AG09309 (cell line): Measurements from ENCODE around the gene HTR4.

Experiments used
- DNase-seq: peaks from one replicate; pipeline ENCODE4 v3.0.0-alpha.2; 2010; ENCODE audit warnings: low read depth
- H3K4me3 ChIP-seq: 2 replicates; pipeline ENCODE4 v1.5.1; 2011; ENCODE audit warnings: mild to moderate bottlenecking, low read depth, low read length, moderate library complexity; ENCODE audit not compliant: control insufficient read depth
- TF ChIP-seq, protein P1 (sequence below): IDR thresholded peaks from 2 replicates; pipeline ENCODE4 v1.5.1; 2011; ENCODE audit warnings: mild to moderate bottlenecking, low read depth, low read length, inconsistent platforms; ENCODE audit not compliant: insufficient read depth, control insufficient read depth; ENCODE audit errors: missing control alignments

HTR4 gene

DNA sequence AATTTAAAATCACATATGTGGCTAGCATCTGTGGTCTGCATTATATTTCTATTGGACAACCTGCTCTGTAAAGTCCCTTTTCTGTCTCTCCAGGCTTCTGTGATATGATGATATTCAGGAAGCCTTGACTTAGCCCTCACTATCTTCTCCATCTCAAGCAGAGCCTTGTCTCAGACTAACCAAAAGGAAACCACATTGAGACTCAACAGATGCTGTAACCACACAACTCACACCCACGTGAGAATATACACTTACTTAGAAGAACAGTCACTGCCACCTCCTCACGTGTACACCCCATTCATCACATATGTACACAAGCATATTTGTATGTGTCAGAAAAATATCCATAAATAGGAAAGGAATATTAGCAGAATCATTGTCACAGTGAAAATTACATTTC, 33.6 kb downstream of the HTR4 start:
- no peak overlapping the region for H3K4me3 ChIP-seq

DNA sequence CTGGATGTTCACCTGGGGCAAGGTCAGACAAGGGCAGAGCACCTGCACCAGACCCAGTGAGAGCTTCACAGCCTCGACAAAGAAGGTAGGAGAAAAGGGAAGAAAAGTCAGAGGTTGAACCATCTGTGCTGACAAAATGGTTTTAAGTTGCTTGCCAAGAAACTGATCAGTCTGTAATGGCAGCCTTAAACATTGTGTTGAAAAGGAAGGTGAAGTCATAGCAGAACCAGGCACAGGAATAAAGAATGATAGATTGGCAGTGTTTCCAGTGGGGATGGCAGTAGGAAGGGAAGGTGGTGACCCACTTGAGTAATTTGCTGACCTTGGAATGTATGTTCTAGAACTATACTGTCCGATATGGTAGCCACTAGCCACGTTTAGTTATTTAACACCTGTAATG, 34.2 kb downstream of the HTR4 start:
- TF ChIP-seq, protein P1, sequence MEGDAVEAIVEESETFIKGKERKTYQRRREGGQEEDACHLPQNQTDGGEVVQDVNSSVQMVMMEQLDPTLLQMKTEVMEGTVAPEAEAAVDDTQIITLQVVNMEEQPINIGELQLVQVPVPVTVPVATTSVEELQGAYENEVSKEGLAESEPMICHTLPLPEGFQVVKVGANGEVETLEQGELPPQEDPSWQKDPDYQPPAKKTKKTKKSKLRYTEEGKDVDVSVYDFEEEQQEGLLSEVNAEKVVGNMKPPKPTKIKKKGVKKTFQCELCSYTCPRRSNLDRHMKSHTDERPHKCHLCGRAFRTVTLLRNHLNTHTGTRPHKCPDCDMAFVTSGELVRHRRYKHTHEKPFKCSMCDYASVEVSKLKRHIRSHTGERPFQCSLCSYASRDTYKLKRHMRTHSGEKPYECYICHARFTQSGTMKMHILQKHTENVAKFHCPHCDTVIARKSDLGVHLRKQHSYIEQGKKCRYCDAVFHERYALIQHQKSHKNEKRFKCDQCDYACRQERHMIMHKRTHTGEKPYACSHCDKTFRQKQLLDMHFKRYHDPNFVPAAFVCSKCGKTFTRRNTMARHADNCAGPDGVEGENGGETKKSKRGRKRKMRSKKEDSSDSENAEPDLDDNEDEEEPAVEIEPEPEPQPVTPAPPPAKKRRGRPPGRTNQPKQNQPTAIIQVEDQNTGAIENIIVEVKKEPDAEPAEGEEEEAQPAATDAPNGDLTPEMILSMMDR = no peak
- no peak for DNase-seq
- no peak overlapping the region for H3K4me3 ChIP-seq

More for the DNA sequence above, 33.6 kb downstream of the HTR4 start:
- no peak for DNase-seq
- TF ChIP-seq, protein P1 = no peak

DNA sequence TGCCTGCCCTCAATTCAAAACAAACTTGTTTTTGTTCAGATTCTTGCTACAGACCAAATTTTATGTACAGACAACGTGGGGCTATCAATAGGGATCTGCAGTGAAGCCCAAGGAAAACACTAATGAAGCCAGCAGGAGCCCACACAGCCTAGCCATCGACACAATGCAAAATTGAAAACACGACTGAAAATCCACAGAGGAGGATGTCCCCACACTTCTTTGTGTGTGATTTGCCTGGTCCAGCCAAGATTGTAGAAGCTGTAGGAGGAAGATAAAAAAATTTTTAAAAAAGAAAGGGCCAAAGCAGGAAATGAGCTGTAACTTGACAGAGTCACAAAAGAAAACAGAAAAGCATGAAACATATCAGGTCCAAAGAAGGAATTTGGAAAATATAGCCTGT, 34.8 kb downstream of the HTR4 start:
- no peak for DNase-seq
- TF ChIP-seq, protein P1 = no peak
- no peak overlapping the region for H3K4me3 ChIP-seq

DNA sequence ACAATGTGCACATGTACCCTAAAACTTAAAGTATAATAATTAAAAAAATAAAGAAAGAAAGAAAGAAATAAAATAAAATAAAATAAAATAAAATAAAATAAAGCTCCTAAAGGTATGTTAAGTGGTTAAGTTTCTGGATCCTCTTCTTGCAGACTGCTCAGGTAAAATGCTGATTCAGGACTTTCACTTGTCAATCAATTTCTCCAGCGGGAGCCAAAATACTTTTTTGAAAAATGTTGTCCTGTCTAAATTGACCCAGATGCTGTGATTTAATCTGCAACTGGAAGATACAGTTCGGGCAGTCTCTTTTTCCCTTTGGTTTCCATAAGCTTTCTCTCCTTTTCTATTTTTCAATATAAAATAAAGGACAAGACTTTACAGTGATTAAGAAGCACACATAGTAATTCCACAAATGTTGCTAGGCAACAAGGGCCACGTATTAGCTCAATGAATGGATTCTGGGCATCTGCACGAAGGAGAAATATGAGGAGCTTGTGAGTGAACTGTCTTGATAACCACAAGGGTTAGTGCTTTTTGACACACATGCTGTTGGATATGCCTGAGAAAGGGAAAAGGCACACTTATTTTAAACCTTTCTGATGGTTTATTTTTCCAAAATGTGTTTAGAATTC, 38.6 kb downstream of the HTR4 start:
- peak; percentile 2 for DNase-seq
- no peak overlapping the region for H3K4me3 ChIP-seq
- TF ChIP-seq, protein P1 = no peak

DNA sequence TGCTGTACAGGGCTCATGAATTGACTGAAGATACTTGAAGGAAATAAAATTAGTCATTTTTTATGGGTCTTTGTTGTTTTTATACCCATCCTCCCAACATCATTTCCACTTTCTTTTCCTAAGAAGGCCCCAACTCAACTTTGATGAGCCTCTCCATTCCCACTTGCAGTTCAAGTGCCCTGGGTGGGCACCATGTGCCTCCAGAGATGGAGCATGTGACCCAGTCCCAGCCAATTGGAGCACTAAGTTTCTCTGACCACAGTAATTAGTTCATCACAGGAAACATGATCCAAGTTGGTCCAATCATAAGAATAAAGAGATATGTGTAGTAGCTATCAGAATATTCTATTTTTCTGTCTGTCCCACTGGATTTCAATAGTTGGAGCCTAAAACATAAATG, 46.9 kb downstream of the HTR4 start:
- no peak for DNase-seq
- TF ChIP-seq, protein P1 = no peak

DNA sequence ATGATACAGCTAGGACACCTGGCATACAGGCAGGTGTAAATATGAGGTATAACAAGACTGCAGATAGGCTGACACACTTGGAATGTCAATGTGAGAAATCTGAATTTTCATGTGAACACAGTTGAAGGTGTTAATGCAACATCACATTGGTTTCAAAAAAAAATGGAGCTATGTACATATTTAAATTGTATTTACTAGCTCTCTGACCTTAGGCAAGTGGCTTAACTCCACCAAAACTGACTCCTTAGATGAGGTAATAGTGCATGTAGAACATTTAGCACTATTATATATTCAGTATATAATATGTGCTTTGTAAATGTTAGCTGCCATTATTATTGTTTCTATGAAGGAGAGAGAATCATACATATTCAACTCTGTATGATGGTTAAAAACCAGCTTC, 48.0 kb downstream of the HTR4 start:
- DNase-seq = no peak
- H3K4me3 ChIP-seq = no peak overlapping the region
- TF ChIP-seq, protein P1 = no peak

More for the DNA sequence above, 46.9 kb downstream of the HTR4 start:
- H3K4me3 ChIP-seq = no peak overlapping the region
